PFSK-1 (cell line): ENCODE data around the gene BTBD8.

ENCODE experiments used
- FOXP2 ChIP-seq: optimal IDR thresholded peaks from 2 replicates; pipeline ENCODE3; 2011; ENCODE audit warnings: borderline replicate concordance, control low read depth, inconsistent platforms; ENCODE audit not compliant: insufficient read depth; ENCODE audit errors: extremely low read length, extremely low read depth
- POLR2AphosphoS5 ChIP-seq: IDR thresholded peaks from 2 replicates; pipeline ENCODE4 v1.6.1; 2012; ENCODE audit warnings: low read depth, mild to moderate bottlenecking, control low read depth, low read length, moderate library complexity
- SIN3A ChIP-seq: IDR thresholded peaks from 2 replicates; pipeline ENCODE4 v1.6.1; 2012; ENCODE audit warnings: mild to moderate bottlenecking, low read length, moderate library complexity, borderline replicate concordance; ENCODE audit not compliant: insufficient read depth
- TAF1 ChIP-seq: IDR thresholded peaks from 2 replicates; pipeline ENCODE4 v1.6.1; 2012; ENCODE audit warnings: low read length, control low read depth, borderline replicate concordance; ENCODE audit not compliant: insufficient read depth
- TF ChIP-seq, protein P1 (sequence below), 2 experiments: IDR thresholded peaks; 2 replicates each; pipeline versions ENCODE4 v1.6.1 to v1.8.0; 2011 to 2012; ENCODE audit warnings: low read depth in 2 of 2, low read length in 2 of 2, control low read depth in 1 of 2, inconsistent platforms in 1 of 2, mild to moderate bottlenecking in 1 of 2, moderate library complexity in 1 of 2; ENCODE audit not compliant: insufficient read depth in 1 of 2

Gene BTBD8

DNA sequence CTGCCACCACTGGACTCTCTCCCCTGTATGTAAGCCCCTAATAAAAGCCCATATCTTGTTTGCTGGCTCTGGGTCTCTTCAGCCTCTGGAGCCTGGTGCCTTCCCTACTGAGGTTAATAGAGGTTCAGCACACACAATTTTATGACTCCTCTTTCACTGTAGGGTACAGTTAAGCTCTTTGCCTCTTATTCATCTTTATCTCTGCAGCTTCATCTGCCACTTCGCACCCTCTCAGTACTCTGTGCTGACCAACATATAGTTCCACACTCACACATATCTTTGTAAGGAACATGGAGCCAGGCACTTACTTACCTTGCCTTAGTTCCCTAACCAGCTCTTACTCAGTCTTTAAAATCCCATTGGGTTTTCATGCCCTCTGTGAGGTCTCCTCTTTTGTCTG is 4.5 kb downstream of the BTBD8 start:
- no peak for TF ChIP-seq POLR2AphosphoS5
- TF ChIP-seq, protein P1, sequence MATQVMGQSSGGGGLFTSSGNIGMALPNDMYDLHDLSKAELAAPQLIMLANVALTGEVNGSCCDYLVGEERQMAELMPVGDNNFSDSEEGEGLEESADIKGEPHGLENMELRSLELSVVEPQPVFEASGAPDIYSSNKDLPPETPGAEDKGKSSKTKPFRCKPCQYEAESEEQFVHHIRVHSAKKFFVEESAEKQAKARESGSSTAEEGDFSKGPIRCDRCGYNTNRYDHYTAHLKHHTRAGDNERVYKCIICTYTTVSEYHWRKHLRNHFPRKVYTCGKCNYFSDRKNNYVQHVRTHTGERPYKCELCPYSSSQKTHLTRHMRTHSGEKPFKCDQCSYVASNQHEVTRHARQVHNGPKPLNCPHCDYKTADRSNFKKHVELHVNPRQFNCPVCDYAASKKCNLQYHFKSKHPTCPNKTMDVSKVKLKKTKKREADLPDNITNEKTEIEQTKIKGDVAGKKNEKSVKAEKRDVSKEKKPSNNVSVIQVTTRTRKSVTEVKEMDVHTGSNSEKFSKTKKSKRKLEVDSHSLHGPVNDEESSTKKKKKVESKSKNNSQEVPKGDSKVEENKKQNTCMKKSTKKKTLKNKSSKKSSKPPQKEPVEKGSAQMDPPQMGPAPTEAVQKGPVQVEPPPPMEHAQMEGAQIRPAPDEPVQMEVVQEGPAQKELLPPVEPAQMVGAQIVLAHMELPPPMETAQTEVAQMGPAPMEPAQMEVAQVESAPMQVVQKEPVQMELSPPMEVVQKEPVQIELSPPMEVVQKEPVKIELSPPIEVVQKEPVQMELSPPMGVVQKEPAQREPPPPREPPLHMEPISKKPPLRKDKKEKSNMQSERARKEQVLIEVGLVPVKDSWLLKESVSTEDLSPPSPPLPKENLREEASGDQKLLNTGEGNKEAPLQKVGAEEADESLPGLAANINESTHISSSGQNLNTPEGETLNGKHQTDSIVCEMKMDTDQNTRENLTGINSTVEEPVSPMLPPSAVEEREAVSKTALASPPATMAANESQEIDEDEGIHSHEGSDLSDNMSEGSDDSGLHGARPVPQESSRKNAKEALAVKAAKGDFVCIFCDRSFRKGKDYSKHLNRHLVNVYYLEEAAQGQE (IDR thresholded peaks at IDR 0.05; ENCODE audit: insufficient read depth in 1 of 2, low read depth in 2 of 2, low read length in 2 of 2), result no peak
- no peak for TF ChIP-seq FOXP2

DNA sequence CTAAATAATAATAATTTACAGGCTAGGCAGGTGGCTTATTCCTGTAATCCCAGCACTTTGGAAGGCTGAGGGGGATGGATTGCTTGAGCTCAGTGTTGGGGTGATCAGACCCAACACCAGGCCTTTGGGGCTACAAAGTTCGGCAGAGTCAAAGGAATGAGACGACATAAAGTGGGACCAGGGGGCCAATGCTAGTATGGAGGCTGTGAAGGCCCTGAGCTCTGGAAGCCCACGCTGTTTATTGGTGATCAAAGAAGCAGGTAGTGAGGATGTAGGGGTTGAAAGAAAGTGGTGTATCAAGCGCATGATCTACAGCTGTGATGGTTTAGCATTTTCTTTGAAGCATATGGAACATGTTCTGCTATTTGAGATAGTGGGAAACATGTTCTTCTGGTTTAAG is 5.6 kb downstream of the BTBD8 start:
- TF ChIP-seq POLR2AphosphoS5, result no peak
- TF ChIP-seq, protein P1 (IDR thresholded peaks at IDR 0.05; ENCODE audit: insufficient read depth in 1 of 2, low read depth in 2 of 2, low read length in 2 of 2), result no peak
- no peak for TF ChIP-seq FOXP2
- no peak for TF ChIP-seq TAF1
- no peak for TF ChIP-seq SIN3A

DNA sequence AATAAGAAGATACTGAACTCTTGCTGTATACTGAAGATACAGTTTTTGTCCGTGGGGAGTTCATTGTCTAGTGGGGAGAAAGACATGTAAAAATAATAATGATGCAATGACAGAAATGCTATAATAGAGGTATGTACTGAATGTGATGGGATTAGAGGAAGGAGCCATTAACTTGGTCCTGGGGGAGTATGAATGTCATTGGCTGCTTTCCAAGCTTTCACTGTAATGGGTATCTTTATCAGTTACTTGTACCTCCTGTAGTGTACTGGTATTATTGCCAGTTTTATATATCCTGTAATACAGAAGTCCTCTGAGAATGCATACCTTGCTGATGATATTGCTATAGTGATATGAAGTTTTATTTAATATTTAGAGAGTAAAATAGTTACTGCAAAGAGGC is 7.4 kb downstream of the BTBD8 start:
- TF ChIP-seq FOXP2 (no peak), POLR2AphosphoS5 (no peak), SIN3A (no peak), TAF1 (no peak)
- TF ChIP-seq, protein P1 (IDR thresholded peaks at IDR 0.05; ENCODE audit: insufficient read depth in 1 of 2, low read depth in 2 of 2, low read length in 2 of 2), result no peak

DNA sequence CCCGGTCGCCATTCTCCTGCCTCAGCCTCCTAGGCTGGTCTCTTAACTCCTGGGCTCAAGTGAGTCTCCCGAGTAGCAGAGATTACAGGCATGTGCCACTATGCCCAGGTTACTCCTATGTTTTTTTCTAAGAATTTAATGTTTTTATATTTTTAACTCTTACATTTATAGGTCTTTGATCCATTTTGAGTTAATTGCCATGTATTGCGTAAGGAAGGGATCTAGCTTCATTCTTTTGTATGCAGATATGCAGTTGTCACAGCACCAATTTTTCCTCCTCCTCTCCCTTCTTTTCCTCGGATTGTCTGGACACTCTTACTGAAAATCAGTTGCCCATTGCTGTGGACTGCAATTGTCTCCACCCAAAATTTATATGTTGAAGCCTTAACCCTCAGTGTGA is 11.5 kb downstream of the BTBD8 start:
- TF ChIP-seq FOXP2 (no peak), SIN3A (no peak), TAF1 (no peak), POLR2AphosphoS5 (no peak)
- TF ChIP-seq, protein P1 (IDR thresholded peaks at IDR 0.05; ENCODE audit: insufficient read depth in 1 of 2, low read depth in 2 of 2, low read length in 2 of 2), result no peak

DNA sequence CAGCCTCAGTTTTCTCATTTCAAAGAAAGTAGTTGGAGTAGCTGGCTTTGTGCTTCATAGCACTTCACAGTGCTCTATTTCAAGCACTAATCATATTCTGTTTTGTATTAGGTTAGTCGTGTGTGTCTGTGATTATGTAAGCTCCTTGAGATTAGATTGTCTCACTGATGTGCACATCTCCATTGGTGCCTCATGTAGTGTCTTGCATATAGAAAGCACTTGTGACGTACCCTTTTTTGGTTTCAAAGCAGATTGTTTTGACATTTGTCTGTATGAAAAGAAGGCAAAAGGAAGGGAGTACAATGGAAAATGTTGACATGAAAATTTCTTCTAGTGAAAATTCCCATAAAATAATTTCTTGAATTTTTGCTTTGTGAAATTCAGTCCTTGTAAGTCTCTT is 13.9 kb downstream of the BTBD8 start:
- TF ChIP-seq FOXP2 (no peak), TAF1 (no peak), SIN3A (no peak), POLR2AphosphoS5 (no peak)
- TF ChIP-seq, protein P1 (IDR thresholded peaks at IDR 0.05; ENCODE audit: insufficient read depth in 1 of 2, low read depth in 2 of 2, low read length in 2 of 2), result no peak
